CD4-positive, alpha-beta T cell (primary cell): ENCODE measurements around the gene DSCAML1. TPM values are rescaled to one million over a fixed set of nuclear protein-coding genes. Genes with fewer than 3 reads are reported as not detected.

Experiments used
- ATAC-seq: fragments of 200-7000 bp; cut with Tn5 transposase; one replicate; pipeline ENCODE4 v1.10.0; 2022; ENCODE audit warnings: mild to moderate bottlenecking; ENCODE audit not compliant: poor library complexity
- CTCF ChIA-PET: fragments of 350-600 bp; sonication (Branson Sonifier 250); formaldehyde crosslinking; loops from one replicate; lab custom pipeline; 2021; ENCODE audit warnings: antibody characterized with exemption, inconsistent platforms; lab: Charles Lee
- POLR2A ChIA-PET: fragments of 350-600 bp; sonication (Branson Sonifier 250); formaldehyde crosslinking; loops from one replicate; lab custom pipeline; 2021; ENCODE audit warnings: antibody characterized with exemption, inconsistent platforms; lab: Charles Lee
- DNase-seq, 14 experiments: peaks; one replicate each; pipeline ENCODE4 v3.0.0-alpha.2; 2013 to 2020; ENCODE audit warnings: mixed read lengths in 2 of 14
- H3K27ac ChIP-seq, 2 donors: one replicate each; pipeline versions ENCODE4 v1.5.1 to v1.7.0; 2013; ENCODE audit warnings: low read length in 2 of 2, low read depth in 1 of 2, mild to moderate bottlenecking in 1 of 2
- H3K27me3 ChIP-seq, 2 experiments: 1 replicate in 1 of 2; 2 replicates in 1 of 2; pipeline versions ENCODE4 v1.6.1 to v1.7.0; 2013; ENCODE audit warnings: low read length in 2 of 2, control low read depth in 1 of 2, mild to moderate bottlenecking in 1 of 2, moderate library complexity in 1 of 2; ENCODE audit not compliant: insufficient read depth in 2 of 2, control insufficient read depth in 1 of 2
- H3K36me3 ChIP-seq: one replicate; pipeline ENCODE4 v1.6.1; 2013; ENCODE audit warnings: low read length, control low read depth; ENCODE audit not compliant: insufficient read depth
- H3K4me1 ChIP-seq: one replicate; pipeline ENCODE4 v1.6.1; 2013; ENCODE audit warnings: low read length, control low read depth; ENCODE audit not compliant: insufficient read depth
- H3K4me3 ChIP-seq: one replicate; pipeline ENCODE4 v1.5.1; 2013; ENCODE audit warnings: mild to moderate bottlenecking, low read length, moderate library complexity
- H3K9me3 ChIP-seq, 2 experiments: 1 replicate in 1 of 2; 2 replicates in 1 of 2; pipeline versions ENCODE4 v1.6.1 to v1.7.0; 2013; ENCODE audit warnings: low read length in 2 of 2, mild to moderate bottlenecking in 2 of 2, control low read depth in 1 of 2, moderate library complexity in 1 of 2; ENCODE audit not compliant: control insufficient read depth in 1 of 2, insufficient read depth in 1 of 2
- H3K27ac Mint-ChIP-seq: one replicate; pipeline ENCODE4 v1.8.0; 2020; ENCODE audit warnings: mixed read lengths
- H3K27me3 Mint-ChIP-seq: one replicate; pipeline ENCODE4 v1.8.0; 2021; ENCODE audit warnings: mixed read lengths
- H3K36me3 Mint-ChIP-seq: one replicate; pipeline ENCODE4 v1.8.0; 2021; ENCODE audit warnings: low read depth, mixed read lengths
- H3K4me1 Mint-ChIP-seq: one replicate; pipeline ENCODE4 v1.8.0; 2021; ENCODE audit warnings: low read depth, mixed read lengths
- H3K4me3 Mint-ChIP-seq: one replicate; pipeline ENCODE4 v1.8.0; 2020; ENCODE audit warnings: mild to moderate bottlenecking, mixed read lengths
- H3K9me3 Mint-ChIP-seq: one replicate; pipeline ENCODE4 v1.8.0; 2020; ENCODE audit warnings: mixed read lengths
- intact Hi-C, 2 experiments: fragments of 100-400 bp; cut with DNase I in 1 of 2; cut with micrococcal nuclease in 1 of 2; formaldehyde crosslinking; loops; one replicate each; pipeline versions ENCODE4 v1.15.1 to v1.9.0; 2023 to 2025; cut with DNase I, micrococcal nuclease
- total RNA-seq, 174 experiments: library from RNA in 2 of 174; stranded (reverse) in 2 of 174; gene quantifications; one replicate each; pipeline ENCODE4 v1.2.3 and lab custom pipeline; 2021 to 2026
- TF ChIP-seq, protein P1 (sequence below): fragments of 200-600 bp; IDR thresholded peaks from one replicate; pipeline ENCODE4 v1.8.0; 2022; ENCODE audit warnings: antibody characterized with exemption, mild to moderate bottlenecking

The DSCAML1 gene
- total RNA-seq, 2 experiments from 2014 or later = 0.22 to 0.61 TPM

DNA sequence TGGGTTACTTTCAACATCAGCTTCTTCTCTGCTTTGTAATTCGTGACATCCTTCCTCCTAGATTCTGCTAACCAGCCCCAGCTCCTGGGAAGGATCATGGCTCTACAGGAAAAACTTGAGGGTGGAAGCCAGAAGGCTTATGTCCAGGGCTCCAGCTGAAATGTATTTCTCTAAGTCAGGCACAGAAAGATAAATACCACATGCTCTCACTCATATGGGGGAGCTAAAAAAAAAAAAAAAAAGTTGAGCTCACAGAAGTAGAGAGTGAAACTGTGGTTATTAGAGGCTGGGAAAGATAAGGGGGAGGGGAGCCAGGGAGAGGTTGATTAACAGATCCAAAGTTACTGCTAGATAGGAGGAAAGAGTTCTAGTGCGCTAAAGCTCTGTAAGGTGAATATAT is 74.9 kb downstream of the DSCAML1 start:
- no peak overlapping the region for H3K27ac Mint-ChIP-seq
- Histone ChIP-seq H3K9me3 (no peaks in the 10 kb centered on the region), H3K4me3 (no peak overlapping the region), H3K4me1 (no peaks in the 10 kb centered on the region), H3K36me3 (no peaks in the 10 kb centered on the region), H3K27ac (no peak overlapping the region), H3K27me3 (no peaks in the 10 kb centered on the region)
- no peak for DNase-seq
- H3K36me3 Mint-ChIP-seq = no peaks in the 10 kb centered on the region
- CTCF ChIA-PET = no interaction called here
- intact Hi-C loops = no loop called here
- H3K4me3 Mint-ChIP-seq = no peak overlapping the region
- no peaks in the 10 kb centered on the region for H3K9me3 Mint-ChIP-seq
- POLR2A ChIA-PET = no interaction called here
- TF ChIP-seq, protein P1, sequence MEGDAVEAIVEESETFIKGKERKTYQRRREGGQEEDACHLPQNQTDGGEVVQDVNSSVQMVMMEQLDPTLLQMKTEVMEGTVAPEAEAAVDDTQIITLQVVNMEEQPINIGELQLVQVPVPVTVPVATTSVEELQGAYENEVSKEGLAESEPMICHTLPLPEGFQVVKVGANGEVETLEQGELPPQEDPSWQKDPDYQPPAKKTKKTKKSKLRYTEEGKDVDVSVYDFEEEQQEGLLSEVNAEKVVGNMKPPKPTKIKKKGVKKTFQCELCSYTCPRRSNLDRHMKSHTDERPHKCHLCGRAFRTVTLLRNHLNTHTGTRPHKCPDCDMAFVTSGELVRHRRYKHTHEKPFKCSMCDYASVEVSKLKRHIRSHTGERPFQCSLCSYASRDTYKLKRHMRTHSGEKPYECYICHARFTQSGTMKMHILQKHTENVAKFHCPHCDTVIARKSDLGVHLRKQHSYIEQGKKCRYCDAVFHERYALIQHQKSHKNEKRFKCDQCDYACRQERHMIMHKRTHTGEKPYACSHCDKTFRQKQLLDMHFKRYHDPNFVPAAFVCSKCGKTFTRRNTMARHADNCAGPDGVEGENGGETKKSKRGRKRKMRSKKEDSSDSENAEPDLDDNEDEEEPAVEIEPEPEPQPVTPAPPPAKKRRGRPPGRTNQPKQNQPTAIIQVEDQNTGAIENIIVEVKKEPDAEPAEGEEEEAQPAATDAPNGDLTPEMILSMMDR = no peak
- H3K27me3 Mint-ChIP-seq = peaks cover 3% of the 10 kb centered on the region
- ATAC-seq = no peak
- H3K4me1 Mint-ChIP-seq = no peaks in the 10 kb centered on the region

DNA sequence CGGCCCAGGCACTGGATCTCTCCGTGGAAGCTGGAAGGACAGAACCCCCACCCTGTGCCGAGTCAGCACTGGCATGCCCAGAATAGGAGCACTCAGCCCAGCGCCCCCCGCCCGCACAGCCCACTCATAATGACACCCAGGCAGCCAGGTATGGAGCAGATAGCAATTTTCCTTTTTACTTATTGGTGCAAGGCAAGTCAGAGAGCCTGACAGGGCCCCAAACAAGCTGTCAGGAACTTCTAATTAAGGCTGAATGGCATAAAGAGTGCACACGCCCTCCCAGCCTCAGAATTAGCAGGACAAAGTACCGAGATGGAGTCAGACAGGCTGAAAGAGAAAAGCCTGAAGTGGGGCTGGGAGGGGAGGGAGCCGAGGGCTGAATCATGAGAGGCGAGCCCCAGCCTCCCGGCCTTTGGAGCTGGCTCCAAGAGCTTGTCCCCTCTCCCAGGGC is 76.9 kb downstream of the DSCAML1 start:
- POLR2A ChIA-PET = no interaction called here
- no peaks in the 10 kb centered on the region for H3K36me3 ChIP-seq
- no peak overlapping the region for H3K27ac Mint-ChIP-seq
- peaks cover 11% of the 10 kb centered on the region for H3K27me3 Mint-ChIP-seq
- H3K4me3 Mint-ChIP-seq = no peak overlapping the region
- TF ChIP-seq, protein P1 = no peak
- no peaks in the 10 kb centered on the region for H3K4me1 Mint-ChIP-seq
- intact Hi-C loops = no loop called here
- ATAC-seq (no peak), DNase-seq (no peak)
- peaks cover 0 to 5% of the 10 kb centered on the region in 2 experiments for H3K27me3 ChIP-seq
- no peak overlapping the region for H3K27ac ChIP-seq
- no peaks in the 10 kb centered on the region for H3K9me3 ChIP-seq
- no peaks in the 10 kb centered on the region for H3K9me3 Mint-ChIP-seq
- CTCF ChIA-PET = no interaction called here
- no peaks in the 10 kb centered on the region for H3K4me1 ChIP-seq
- no peaks in the 10 kb centered on the region for H3K36me3 Mint-ChIP-seq
- no peak overlapping the region for H3K4me3 ChIP-seq

DNA sequence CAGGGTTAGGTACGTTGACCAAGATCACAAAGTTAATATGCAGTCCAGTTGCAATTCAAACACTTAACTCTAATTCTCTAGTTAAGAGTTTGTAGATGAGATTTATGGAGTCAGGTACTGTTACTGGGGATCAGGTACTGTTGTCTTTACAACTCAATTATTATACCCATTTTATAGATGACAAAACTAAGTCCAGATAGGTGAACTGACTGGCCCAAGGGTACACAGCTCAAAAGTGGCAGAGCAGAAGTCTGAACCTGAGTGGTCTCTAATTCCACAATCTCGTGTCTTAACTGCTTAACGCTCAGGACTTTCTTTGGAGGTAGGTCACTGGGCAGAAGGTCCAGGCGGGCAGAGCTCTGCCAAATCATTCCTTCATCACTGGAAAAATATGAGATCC is 77.5 kb downstream of the DSCAML1 start:
- peaks cover 0 to 5% of the 10 kb centered on the region in 2 experiments for H3K27me3 ChIP-seq
- Mint-ChIP-seq H3K4me3 (no peak overlapping the region), H3K9me3 (no peaks in the 10 kb centered on the region), H3K27ac (no peak overlapping the region), H3K4me1 (no peaks in the 10 kb centered on the region), H3K36me3 (no peaks in the 10 kb centered on the region), H3K27me3 (peaks cover 15% of the 10 kb centered on the region)
- intact Hi-C loops = no loop called here
- DNase-seq = no peak
- H3K4me3 ChIP-seq = no peak overlapping the region
- TF ChIP-seq, protein P1 = no peak
- no peak for ATAC-seq
- H3K27ac ChIP-seq = no peak overlapping the region
- H3K9me3 ChIP-seq = no peaks in the 10 kb centered on the region
- CTCF ChIA-PET = no interaction called here
- H3K4me1 ChIP-seq = no peaks in the 10 kb centered on the region
- no peaks in the 10 kb centered on the region for H3K36me3 ChIP-seq
- POLR2A ChIA-PET = no interaction called here
